ENCODE data around the gene PTBP1. TPM values are rescaled to one million over a fixed set of nuclear protein-coding genes. Genes with fewer than 3 reads are reported as not detected.
"Not testable (repeated sequence)": the region's sequence is repeated elsewhere in the genome, so short reads cannot be mapped to it uniquely, and the experiment has no call there.

Gene PTBP1
- total RNA-seq, 1 experiment from 2014 or later = 138 TPM

DNA sequence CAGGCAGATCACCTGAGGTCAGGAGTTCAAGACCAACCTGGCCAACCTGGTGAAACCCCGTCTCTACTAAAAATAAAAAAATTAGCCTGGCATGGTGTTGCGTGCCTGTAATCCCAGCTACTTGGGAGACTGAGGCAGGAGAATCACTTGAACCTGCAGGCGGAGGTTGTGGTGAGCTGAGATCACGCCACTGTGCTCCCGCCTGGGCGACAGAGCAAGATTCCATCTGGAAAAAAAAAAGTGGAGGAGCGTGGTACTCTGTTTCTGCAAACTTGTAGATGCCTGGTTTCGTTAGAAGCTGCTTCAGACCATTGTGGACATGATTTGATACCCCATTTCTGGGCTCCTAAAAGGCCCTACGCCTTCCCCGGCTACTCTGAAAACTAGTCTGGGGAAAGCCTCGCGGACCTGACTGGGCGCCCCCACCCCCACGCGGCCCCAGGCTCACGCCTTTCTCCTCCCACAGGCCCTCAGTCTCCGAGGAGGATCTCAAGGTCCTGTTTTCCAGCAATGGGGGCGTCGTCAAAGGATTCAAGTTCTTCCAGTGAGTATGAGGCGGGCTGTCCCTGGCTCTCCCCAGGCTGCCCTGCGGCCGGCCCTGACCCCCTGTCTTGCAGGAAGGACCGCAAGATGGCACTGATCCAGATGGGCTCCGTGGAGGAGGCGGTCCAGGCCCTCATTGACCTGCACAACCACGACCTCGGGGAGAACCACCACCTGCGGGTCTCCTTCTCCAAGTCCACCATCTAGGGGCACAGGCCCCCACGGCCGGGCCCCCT lies 13.0 kb downstream of the PTBP1 start:
- no peak for DNase-seq (ENCODE audit: low spot score)

GRCh38 chr19:810883-811489 lies 13.7 kb downstream of the PTBP1 start:
- DNase-seq (ENCODE audit: low spot score) = no peak

GRCh38 chr19:811506-812048 lies 14.3 kb downstream of the PTBP1 start:
- no peak for DNase-seq (ENCODE audit: low spot score)

GRCh38 chr19:812049-812746 lies 14.9 kb downstream of the PTBP1 start:
- no peak for DNase-seq (ENCODE audit: low spot score)

GRCh38 chr19:812747-813218 lies 15.5 kb downstream of the PTBP1 start:
- no peak for DNase-seq (ENCODE audit: low spot score)

DNA sequence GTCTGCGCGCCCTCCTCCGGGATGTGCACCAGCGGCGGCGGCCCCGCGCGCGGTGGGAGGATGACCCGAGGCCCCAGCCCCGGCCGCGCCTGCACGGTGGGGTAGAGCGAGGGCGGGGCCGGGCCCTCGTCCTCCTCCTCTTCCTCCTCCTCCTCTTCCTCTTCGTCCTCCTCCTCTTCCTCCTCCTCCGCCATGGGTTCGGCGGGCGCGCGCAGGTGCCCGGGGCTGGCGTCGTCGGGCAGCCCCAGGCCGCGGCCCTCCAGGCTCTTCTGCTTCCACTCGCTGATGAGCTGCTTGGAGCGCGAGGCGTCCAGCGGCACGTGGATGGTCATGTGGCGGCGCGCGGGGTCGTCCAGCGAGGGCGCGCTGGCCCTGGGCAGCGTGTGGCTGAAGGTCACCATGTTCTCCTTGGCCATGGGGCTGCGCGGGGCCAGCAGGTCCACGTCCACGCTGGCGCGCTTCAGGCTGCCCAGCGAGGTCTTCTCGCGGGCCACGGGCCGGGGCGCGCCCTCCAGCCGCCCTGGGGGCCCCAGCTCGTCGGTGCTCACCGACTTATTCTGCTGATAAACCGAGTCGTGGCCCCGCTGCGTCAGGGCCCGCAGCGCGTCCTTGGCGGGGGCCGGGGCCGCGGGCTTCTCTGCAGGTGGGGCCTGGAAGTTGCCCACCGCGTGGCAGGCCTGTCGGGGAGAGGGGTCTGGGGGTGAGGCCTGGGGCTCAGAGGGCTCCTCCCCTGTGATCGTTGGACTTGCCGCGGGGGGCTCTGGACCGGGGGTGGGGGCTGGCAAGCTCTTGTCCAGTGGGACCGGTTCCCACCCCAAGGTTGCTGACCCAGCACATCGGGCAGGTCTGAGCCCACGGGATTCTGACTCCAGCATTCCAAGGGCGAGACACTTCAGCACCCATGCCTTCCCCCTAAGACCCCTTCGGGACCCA lies 16.2 kb downstream of the PTBP1 start:
- DNase-seq (ENCODE audit: low spot score) = no peak

DNA sequence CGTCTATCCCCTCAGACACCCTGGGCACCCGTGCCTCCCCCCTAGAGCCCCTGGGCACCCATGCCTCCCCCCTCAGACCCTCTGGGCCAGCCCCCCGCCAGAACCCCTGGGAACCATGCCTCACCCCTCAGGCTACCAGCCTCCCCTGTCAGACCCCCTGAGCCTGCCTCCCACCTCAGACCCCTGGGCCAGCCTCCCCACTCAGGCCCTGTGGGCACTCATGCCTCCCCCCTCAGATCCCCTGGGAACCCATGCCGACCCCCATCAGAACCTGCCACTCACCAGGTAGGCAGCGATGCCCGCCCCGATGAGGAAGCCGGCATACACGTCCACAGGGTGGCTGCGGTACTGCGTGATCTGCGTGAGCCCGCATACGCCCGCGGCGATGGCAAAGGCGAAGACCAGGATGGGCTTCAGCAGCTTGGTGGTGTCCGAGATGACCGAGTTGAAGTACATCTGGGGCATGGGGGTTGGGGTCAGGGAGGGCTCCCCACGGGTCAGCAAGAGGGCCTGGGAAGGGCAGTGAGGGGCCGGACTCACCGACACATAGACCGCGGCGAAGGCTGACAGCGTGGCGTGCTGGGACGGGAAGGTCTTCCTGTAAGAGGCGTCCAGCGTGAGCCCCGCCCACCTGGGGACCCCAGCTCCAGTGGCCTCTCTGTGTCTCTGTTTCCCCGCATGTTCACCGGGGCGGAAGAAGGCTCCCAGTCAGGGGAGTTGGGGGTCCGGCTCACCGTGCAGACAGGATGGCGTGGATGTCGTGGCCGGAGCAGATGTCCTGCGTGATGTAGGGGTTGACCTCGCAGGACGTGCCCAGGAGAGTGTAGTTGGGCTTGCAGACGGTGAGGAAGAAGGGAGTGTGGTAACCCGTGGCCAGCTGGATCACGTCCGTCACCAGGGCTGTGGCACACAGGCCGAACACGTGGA lies 17.2 kb downstream of the PTBP1 start:
- DNase-seq (ENCODE audit: low spot score) = no peak

DNA sequence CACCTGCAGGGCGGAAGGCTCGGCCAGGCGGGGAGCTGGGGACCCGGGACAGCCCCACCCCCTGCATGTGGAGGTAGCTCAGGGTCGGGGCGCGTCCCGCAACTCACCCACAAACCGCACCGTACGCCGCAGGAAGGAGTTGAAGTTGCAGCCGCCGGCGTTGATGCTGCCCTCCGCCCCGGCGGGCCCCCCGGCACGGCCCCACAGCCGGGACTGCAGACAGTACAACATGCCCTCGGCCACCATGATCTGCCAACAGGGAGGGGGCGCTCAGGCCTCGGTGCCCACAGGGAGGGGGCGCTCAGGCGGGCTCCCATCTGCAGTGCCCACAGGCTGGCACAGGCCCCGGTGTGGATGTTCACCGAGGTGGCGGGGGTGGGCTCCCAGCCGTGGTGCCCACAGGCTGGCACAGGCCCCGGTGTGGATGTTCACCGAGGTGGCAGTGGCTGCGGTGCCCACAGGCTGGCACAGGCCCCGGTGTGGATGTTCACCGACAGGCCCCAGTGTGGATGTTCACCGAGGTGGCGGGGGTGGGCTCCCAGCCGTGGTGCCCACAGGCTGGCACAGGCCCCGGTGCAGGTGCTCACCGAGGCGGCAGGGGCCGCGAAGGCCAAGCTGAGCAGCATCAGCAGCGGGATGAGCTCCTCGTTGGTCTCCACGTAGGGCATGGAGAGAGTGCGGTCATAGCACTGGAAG lies 18.0 kb downstream of the PTBP1 start:
- no peak for DNase-seq (ENCODE audit: low spot score)

GRCh38 chr19:815775-816499 lies 18.7 kb downstream of the PTBP1 start:
- DNase-seq (ENCODE audit: low spot score) = no peak

DNA sequence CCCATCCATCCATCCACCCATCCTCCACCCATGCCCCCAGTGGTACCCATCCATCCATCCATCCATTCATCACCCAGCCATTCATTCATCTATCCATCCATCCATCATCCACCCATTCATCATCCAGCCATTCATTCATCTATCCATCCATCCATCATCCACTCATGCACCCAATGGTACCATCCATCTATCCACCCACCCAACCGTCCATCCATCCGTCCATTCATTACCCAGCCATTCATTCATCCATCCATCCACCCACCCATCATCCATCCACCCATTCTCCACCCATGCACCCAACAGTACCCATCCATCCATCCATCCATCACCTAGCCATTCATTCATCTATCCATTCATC lies 19.2 kb downstream of the PTBP1 start:
- DNase-seq (ENCODE audit: low spot score) = no peak

DNA sequence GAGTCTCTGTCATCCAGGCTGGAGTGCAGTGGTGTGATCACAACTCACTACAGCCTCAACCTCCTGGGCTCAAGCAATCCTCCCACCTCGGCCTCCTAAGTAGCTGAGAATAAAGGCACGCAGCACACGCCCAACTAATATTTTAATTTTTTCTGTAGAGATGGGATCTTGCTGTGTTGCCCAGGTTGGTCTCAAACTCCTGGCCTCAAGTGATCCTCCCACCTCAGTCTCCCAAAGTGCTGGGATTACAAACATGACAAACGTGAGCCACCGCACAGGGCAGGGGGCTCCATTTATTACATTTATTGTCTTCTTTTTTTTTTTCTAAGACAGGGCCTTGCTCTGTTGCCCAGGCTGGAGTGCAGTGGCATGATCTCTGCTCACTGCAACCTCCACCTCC lies 23.0 kb downstream of the PTBP1 start:
- not testable (repeated sequence) for DNase-seq (ENCODE audit: low spot score)

GRCh38 chr19:821231-821824 lies 24.1 kb downstream of the PTBP1 start:
- DNase-seq (ENCODE audit: low spot score) = no peak

DNA sequence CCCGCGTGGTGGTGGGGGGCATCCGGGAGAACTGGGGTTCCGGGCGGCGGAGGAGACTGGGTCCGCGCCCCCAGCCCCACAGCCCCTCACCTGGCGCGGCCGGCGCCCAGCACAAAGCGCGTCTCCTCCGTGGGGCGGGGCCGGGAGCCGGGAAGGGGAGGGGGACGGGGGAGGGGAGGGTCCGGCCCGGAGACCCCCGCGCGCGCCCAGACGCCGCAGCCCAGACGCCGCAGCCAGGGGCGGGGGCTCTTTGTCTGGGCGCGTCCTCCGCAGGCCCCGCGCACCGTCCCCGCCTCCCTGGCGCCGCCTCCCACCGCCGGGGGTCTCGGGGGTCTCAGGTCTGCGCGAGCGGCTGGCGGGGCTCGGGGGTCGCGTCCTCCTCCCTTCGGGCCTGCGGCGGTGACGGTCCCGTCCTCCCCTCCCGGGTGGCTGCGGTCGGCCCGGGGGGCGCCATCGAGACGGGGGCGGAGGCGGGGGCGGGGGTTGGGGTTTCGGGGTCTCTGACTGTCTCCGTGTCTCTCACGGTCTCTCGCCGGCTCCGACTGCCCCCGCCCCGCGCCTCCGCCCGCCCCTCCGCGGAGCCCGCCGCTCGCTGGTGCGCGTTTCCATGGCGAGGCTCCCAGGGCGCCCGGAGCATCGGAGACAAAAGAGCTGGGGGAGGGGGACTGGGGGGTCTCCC lies 24.7 kb downstream of the PTBP1 start, which contains the start of gene PLPPR3:
TSS of gene PLPPR3 (minus strand) at position 131 of the 679 bp plus-strand sequence. CDS start 396 bp downstream, outside the sequence.
- DNase-seq (ENCODE audit: low spot score) = no peak

- peak; percentile 43 for DNase-seq (ENCODE audit: low spot score)
Observed at GRCh38 chr19:823565-824121, 26.4 kb downstream of the PTBP1 start.

- no peak for DNase-seq (ENCODE audit: low spot score)
Observed at GRCh38 chr19:824885-825284, 27.6 kb downstream of the PTBP1 start.

DNA sequence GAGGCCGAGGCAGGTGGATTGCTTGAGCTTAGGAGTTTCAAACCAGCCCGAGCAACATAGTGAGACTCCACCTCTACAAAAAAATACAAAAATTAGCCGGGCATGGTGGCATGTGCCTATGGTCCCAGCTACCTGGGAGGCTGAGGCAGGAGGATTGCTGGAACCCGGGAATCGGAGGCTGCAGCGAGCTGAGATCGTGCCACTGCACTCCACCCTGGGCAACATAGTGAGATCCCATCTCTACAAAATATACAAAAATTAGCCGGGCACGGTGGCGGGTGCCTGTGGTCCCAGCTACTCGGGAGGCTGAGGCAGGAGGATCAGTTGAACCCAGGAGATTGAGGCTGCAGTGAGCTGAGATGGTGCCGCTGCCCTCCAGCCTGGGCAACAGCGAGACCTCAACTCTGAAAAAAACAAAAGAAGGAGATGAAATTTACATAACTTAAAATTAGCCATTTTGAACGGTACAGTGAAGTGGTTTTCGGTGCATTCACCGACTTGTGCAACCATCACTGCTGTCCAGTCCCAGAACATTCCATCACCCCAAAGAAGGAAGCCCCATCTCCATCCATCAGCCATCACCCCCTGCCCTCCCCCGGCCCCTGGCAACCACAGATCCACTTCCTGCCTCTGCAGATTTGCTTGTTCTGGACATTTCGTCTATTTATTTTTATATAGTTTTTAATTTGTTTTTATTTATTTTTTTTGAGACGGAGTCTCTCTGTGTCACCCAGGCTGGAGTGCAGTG lies 28.8 kb downstream of the PTBP1 start:
- no peak for DNase-seq (ENCODE audit: low spot score)

- DNase-seq (ENCODE audit: low spot score) = no peak
Observed at GRCh38 chr19:827314-827709, 30.1 kb downstream of the PTBP1 start.
